Head of caudate nucleus (tissue), 42 donors: ENCODE results near the gene CDKAL1.

Experiments
- DNase-seq, 42 donors: peaks; one replicate each; pipeline versions ENCODE4 v3.0.0 to v3.0.0-alpha.2; 2020 to 2021; ENCODE audit warnings: mixed read lengths in 7 of 42
- intact Hi-C: fragments of 100-400 bp; cut with DNase I; formaldehyde crosslinking; loops from one replicate; pipeline ENCODE4 v1.15.0; 2022

The CDKAL1 gene

GRCh38 chr6:21277601-21278374 is 743.5 kb downstream of the CDKAL1 start:
- intact Hi-C loops, result no loop called here
- no peak for DNase-seq

GRCh38 chr6:21278375-21278745 is 744.1 kb downstream of the CDKAL1 start:
- DNase-seq, result no peak
- intact Hi-C loops, result no loop called here

- no peak for DNase-seq
- intact Hi-C loops, result no loop called here
These were observed 745.4 kb downstream of the CDKAL1 start for GRCh38 chr6:21279619-21280018.

- intact Hi-C loops, result no loop called here
- no peak for DNase-seq
These were observed 747.1 kb downstream of the CDKAL1 start for GRCh38 chr6:21281366-21281765.
